Right ventricle myocardium superior (tissue), 1 donor: ENCODE measurements around the gene FAM240B. TPM values are rescaled to one million over a fixed set of nuclear protein-coding genes. Genes with fewer than 3 reads are reported as not detected.

ENCODE experiments used
- total RNA-seq: library from RNA; stranded (reverse); fragmentation: NEBNext Ultra II Directional; extraction: Animal tissue kit (Norgen Biotek cat#: 25700); gene quantifications from one replicate; pipeline ENCODE4 v1.2.1, GENCODE V29; 2021
- donor health status: DM: no; HTN: yes; CAD: no; lungs with severe emphysema.

The FAM240B gene
- total RNA-seq, 1 donor from 2014 or later = not detected

Other genes with a start within 250 kb of the FAM240B start
- 3.0 TPM for gene ANKRD18A, start 99.5 kb downstream of the FAM240B start, total RNA-seq